Measurements from ENCODE around the gene PYGB.

Gene PYGB

GRCh38 chr20:25278636-25279361 is 30.9 kb downstream of the PYGB start:
- DNase-seq (ENCODE audit: low read depth): no peak
- no peak overlapping the region for H3K4me3 ChIP-seq (ENCODE audit: low read depth, low read length)
- no peak for TF ChIP-seq CTCF (conservative IDR thresholded peaks at IDR 0.05; ENCODE audit: low read depth, low read length)

DNA sequence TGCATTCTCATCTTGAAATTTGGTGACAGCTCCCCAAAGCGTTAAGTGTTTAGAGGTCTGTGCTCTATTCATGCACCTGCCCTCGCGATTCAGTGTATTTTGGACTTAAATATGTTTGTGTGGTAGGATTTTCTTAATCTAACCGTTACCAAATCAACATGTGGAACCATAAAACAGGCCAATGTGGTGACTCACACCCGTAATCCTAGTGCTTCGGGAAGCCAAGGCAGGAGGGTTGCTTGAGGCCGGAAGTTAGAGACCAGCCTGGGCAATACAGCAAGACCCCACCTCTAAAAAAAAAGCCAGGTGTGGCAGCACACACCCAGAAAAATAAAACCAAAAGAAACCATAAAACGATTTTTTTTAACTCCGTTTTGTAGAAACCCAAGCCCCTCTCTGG is 31.5 kb downstream of the PYGB start:
- DNase-seq (ENCODE audit: low read depth): no peak
- H3K4me3 ChIP-seq (ENCODE audit: low read depth, low read length): no peak overlapping the region
- TF ChIP-seq CTCF (conservative IDR thresholded peaks at IDR 0.05; ENCODE audit: low read depth, low read length): no peak

DNA sequence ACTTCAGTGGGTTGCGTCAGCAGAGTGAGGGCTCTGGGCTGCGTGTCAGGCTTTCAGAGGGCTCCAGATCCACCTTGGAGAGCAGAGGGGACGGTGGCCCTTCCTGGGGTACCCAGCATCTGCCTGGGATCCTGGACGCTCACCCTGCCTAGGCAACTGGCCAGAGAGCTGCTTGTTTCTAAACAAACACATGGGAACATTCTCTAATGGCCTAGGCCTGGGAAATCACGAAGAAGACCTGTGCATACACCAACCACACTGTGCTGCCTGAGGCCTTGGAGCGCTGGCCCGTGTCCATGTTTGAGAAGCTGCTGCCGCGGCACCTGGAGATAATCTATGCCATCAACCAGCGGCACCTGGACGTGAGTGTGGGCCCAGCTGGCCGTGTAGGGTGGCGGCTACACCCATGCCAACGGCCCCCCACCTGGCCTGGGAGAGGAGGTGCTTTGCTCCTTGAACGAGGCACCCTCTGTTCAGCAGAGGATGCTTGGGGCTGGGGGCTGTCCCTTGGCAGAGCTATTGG is 32.2 kb downstream of the PYGB start:
- H3K4me3 ChIP-seq (ENCODE audit: low read depth, low read length): no peak overlapping the region
- TF ChIP-seq CTCF (conservative IDR thresholded peaks at IDR 0.05; ENCODE audit: low read depth, low read length): no peak
- no peak for DNase-seq (ENCODE audit: low read depth)

GRCh38 chr20:25280574-25281535 is 33.0 kb downstream of the PYGB start:
- no peak for DNase-seq (ENCODE audit: low read depth)
- H3K4me3 ChIP-seq (ENCODE audit: low read depth, low read length): no peak overlapping the region
- no peak for TF ChIP-seq CTCF (conservative IDR thresholded peaks at IDR 0.05; ENCODE audit: low read depth, low read length)

DNA sequence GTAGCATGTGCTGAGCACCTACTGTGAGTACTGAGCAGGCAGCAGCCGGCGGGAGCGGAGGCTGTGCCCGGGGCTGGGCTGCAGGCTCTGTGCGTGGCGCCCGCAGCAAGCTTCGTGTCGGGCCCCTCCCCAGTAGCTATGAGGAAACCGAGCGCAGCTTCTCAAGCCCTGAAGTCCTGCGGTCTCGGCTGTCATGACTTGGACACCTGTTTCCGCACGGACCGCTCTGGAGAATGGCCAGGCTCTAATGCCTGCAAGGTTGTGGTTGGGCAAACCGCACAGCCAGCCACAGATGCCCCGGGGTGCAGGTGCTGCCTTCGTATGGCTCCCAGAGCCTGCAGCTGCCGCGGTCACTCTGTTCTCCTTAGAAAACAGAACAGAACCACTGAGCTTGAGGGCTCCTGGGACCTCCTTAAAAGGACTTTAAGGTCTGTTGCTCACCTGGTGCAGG is 33.7 kb downstream of the PYGB start:
- no peak for TF ChIP-seq CTCF (conservative IDR thresholded peaks at IDR 0.05; ENCODE audit: low read depth, low read length)
- DNase-seq (ENCODE audit: low read depth): no peak
- no peak overlapping the region for H3K4me3 ChIP-seq (ENCODE audit: low read depth, low read length)

- DNase-seq (ENCODE audit: low read depth): no peak
- no peak for TF ChIP-seq CTCF (conservative IDR thresholded peaks at IDR 0.05; ENCODE audit: low read depth, low read length)
- no peak overlapping the region for H3K4me3 ChIP-seq (ENCODE audit: low read depth, low read length)
These were observed 34.3 kb downstream of the PYGB start for GRCh38 chr20:25282034-25282781.
